ENCODE results near the gene SERPINA5.

Gene SERPINA5

GRCh38 chr14:94550041-94550440 is 31.2 kb upstream of the SERPINA5 start:
- no peak for DNase-seq (ENCODE audit: low spot score)

GRCh38 chr14:94555991-94556390 is 25.2 kb upstream of the SERPINA5 start:
- no peak for DNase-seq (ENCODE audit: low spot score)

- no peak for DNase-seq (ENCODE audit: low spot score)
Observed at GRCh38 chr14:94557327-94557726, 23.9 kb upstream of the SERPINA5 start.

- no peak for DNase-seq (ENCODE audit: low spot score)
Observed at GRCh38 chr14:94558842-94559241, 22.4 kb upstream of the SERPINA5 start.

GRCh38 chr14:94559638-94560290 is 21.5 kb upstream of the SERPINA5 start:
- no peak for DNase-seq (ENCODE audit: low spot score)

GRCh38 chr14:94560291-94560665 is 20.9 kb upstream of the SERPINA5 start:
- DNase-seq (ENCODE audit: low spot score), result no peak

GRCh38 chr14:94560751-94561655 is 20.2 kb upstream of the SERPINA5 start, which contains the start of gene SERPINA4:
Gene SERPINA4 (plus strand): TSS chr14:94561442. CDS start chr14:94563483, 2,041 bp downstream.
- DNase-seq (ENCODE audit: low spot score), result no peak

GRCh38 chr14:94561656-94562010 is 19.6 kb upstream of the SERPINA5 start:
- no peak for DNase-seq (ENCODE audit: low spot score)

GRCh38 chr14:94562022-94562421 is 19.2 kb upstream of the SERPINA5 start:
- DNase-seq (ENCODE audit: low spot score), result peak; percentile 29

- no peak for DNase-seq (ENCODE audit: low spot score)
Observed at GRCh38 chr14:94562941-94563883, 18.0 kb upstream of the SERPINA5 start.

GRCh38 chr14:94564381-94564780 is 16.8 kb upstream of the SERPINA5 start:
- no peak for DNase-seq (ENCODE audit: low spot score)

- DNase-seq (ENCODE audit: low spot score), result no peak
Observed at GRCh38 chr14:94568186-94568585, 13.0 kb upstream of the SERPINA5 start.

GRCh38 chr14:94569381-94570001 is 11.7 kb upstream of the SERPINA5 start:
- no peak for DNase-seq (ENCODE audit: low spot score)

- no peak for DNase-seq (ENCODE audit: low spot score)
Observed at GRCh38 chr14:94570002-94570400, 11.2 kb upstream of the SERPINA5 start.

- no peak for DNase-seq (ENCODE audit: low spot score)
Observed at GRCh38 chr14:94570440-94570839, 10.8 kb upstream of the SERPINA5 start.

- DNase-seq (ENCODE audit: low spot score), result no peak
Observed at GRCh38 chr14:94571395-94571794, 9.8 kb upstream of the SERPINA5 start.

GRCh38 chr14:94571950-94572349 is 9.3 kb upstream of the SERPINA5 start:
- no peak for DNase-seq (ENCODE audit: low spot score)

- DNase-seq (ENCODE audit: low spot score), result no peak
Observed at GRCh38 chr14:94572637-94573303, 8.5 kb upstream of the SERPINA5 start.

- DNase-seq (ENCODE audit: low spot score), result no peak
Observed at GRCh38 chr14:94573475-94574277, 7.5 kb upstream of the SERPINA5 start.

- no peak for DNase-seq (ENCODE audit: low spot score)
Observed at GRCh38 chr14:94574336-94574735, 6.9 kb upstream of the SERPINA5 start.

All from SW480 (cell line).